ENCODE data around the gene RNF115. TPM values are rescaled to one million over a fixed set of nuclear protein-coding genes. Genes with fewer than 3 reads are reported as not detected.

RNF115 gene
- polyA plus RNA-seq, 1 of the 3 experiments (the other 2 are of a cell fraction) = 4.8 TPM

DNA sequence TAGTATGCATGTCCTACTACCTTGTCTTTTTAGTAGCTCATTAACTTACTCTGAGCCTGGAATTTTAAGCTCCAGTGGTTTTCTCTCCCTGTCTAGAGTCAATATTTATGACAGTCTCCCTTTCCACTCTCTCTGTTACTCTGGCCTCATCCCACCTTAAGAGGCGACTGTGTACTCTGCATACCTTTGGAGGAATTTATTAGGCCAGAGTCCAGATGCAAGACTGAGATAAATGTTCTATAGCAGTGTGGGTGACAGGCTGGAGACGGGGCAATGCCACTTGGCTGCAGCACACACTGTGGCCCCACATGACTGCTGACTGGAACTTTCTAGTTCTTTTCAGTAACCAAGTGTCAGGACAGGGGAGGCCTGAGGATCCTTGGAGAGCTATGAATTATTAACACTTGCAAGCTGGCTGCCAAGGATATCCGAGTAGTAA lies 112.7 kb downstream of the RNF115 start (continued):
- TF ChIP-seq ZBTB33 (IDR thresholded peaks at IDR 0.05; ENCODE audit: borderline replicate concordance, low read depth) (no peak), NRF1 (IDR thresholded peaks at IDR 0.05; ENCODE audit: low read depth, low read length) (no peak)

DNA sequence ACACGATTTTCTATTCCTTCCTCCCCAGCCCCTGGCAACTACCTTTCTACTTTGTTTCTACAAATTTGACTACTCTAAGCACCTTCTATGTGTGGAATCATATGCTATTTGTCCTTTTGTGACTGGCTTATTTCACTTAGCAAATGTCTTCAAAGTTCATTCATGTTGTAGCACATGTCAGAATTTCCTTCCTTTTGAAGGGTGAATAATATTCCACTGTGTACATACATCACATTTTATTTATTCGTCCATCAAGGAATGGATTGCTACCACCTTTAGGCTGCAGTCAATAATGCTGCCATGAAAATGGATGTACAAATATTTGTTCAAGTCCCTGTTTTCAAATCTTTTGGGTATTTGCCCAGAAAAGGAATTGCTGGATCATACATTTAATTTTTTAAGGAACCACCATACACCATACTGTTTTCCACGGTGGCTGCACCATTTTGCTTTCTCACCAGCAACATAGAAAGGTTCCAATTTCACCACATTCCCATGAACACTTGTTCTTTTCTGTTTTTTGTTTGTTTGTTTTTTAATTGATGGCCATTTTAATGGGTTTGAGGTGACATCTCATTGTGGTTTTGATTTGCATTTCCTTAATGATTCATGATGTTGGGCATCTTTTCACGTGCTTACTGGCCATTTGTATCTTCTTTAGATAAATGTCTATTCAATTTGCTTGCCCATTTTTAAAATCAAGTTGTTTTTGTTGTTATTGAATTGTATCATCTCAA lies 113.4 kb downstream of the RNF115 start:
- 67% methylated on average over 4 of the region's 4 CpGs for WGBS (ENCODE audit: low lambda C conversion rate)
- TF ChIP-seq NFIC (IDR thresholded peaks at IDR 0.05; ENCODE audit: borderline replicate concordance) (no peak), POLR2AphosphoS5 (IDR thresholded peaks at IDR 0.05; ENCODE audit: low read depth, low read length) (no peak), EZH2phosphoT487 (IDR thresholded peaks at IDR 0.05; ENCODE audit: borderline replicate concordance, low read depth) (no peak), RFX5 (IDR thresholded peaks at IDR 0.05; ENCODE audit: low read length) (no peak), YY1 (IDR thresholded peaks at IDR 0.05; ENCODE audit: low read depth) (no peak), FOXJ3 (CRISPR knock-in tag; IDR thresholded peaks at IDR 0.05) (no peak)
- TF ChIP-seq, protein P1, sequence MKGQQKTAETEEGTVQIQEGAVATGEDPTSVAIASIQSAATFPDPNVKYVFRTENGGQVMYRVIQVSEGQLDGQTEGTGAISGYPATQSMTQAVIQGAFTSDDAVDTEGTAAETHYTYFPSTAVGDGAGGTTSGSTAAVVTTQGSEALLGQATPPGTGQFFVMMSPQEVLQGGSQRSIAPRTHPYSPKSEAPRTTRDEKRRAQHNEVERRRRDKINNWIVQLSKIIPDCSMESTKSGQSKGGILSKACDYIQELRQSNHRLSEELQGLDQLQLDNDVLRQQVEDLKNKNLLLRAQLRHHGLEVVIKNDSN (IDR thresholded peaks at IDR 0.05; ENCODE audit: borderline replicate concordance, low read depth) = no peak
- Histone ChIP-seq H3K9me2 (no peaks in the 10 kb centered on the region), H3K4me2 (no peak overlapping the region), H3K4me3 (ENCODE audit: low read depth in 2 of 2, low read length in 1 of 2) (no peak overlapping the region), H3K36me3 (replicated peaks in 1 of 2; ENCODE audit: control insufficient read depth in 1 of 2, insufficient read depth in 2 of 2, low read length in 1 of 2) (no peaks in the 10 kb centered on the region), H3K4me1 (ENCODE audit: control insufficient read depth in 1 of 2, insufficient read depth in 2 of 2, low read depth in 1 of 2, low read length in 1 of 2) (peaks cover 0 to 21% of the 10 kb centered on the region in 2 experiments; a peak in 1 of 4 replicates), H2AFZ (ENCODE audit: low read depth) (no peak overlapping the region), H3K27me3 (ENCODE audit: insufficient read depth) (no peaks in the 10 kb centered on the region), H3K27ac (ENCODE audit: low read depth in 2 of 2, low read length in 1 of 2) (no peak overlapping the region), H3F3A (replicated peaks; ENCODE audit: insufficient read depth) (no peaks in the 10 kb centered on the region), H4K20me1 (ENCODE audit: insufficient read depth) (no peaks in the 10 kb centered on the region), H3K79me2 (ENCODE audit: insufficient read depth) (no peaks in the 10 kb centered on the region), H3K9ac (no peak overlapping the region), H3K9me3 (no peaks in the 10 kb centered on the region)
- ChIA-PET POLR2A (no interaction called here), CTCF (interaction anchor here (1.3 kb wide), 1 partner anchor 11 kb away, joined by 4 read pairs; no protein-coding TSS in a partner anchor)
- no peak for DNase-seq

DNA sequence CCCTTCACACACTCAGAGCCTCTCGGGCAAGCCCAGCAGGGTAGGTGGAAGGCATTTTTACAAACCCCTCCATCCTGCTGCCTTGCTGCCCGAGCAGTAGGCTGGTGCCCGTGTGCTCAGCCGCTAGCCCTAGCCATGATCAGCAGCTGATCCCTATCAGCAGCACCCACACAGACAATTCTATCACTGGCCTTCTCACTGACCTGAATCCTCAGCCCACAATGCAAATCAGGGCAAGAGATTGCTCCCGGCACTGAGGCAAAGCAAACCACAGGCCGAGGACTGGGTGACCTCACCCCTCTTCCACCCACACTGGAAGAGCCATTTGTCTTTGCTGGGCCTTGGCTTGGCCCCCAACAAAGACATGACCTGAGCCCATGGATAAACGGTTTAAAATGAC lies 115.8 kb downstream of the RNF115 start:
- DNase-seq = peak; percentile 38
- Histone ChIP-seq H3K79me2 (ENCODE audit: insufficient read depth) (no peaks in the 10 kb centered on the region), H4K20me1 (ENCODE audit: insufficient read depth) (no peaks in the 10 kb centered on the region), H3K4me1 (ENCODE audit: control insufficient read depth in 1 of 2, insufficient read depth in 2 of 2, low read depth in 1 of 2, low read length in 1 of 2) (peaks cover 0 to 16% of the 10 kb centered on the region in 2 experiments; a peak in 1 of 4 replicates), H3K27ac (ENCODE audit: low read depth in 2 of 2, low read length in 1 of 2) (peak overlapping the region in 1 of 2 experiments; percentile 19; a peak in 2 of 4 replicates), H3K9ac (no peak overlapping the region), H3K4me3 (ENCODE audit: low read depth in 2 of 2, low read length in 1 of 2) (no peak overlapping the region), H3F3A (replicated peaks; ENCODE audit: insufficient read depth) (no peaks in the 10 kb centered on the region), H3K9me2 (no peaks in the 10 kb centered on the region), H3K9me3 (no peaks in the 10 kb centered on the region), H3K36me3 (replicated peaks in 1 of 2; ENCODE audit: control insufficient read depth in 1 of 2, insufficient read depth in 2 of 2, low read length in 1 of 2) (no peaks in the 10 kb centered on the region), H2AFZ (ENCODE audit: low read depth) (no peak overlapping the region), H3K4me2 (no peak overlapping the region), H3K27me3 (ENCODE audit: insufficient read depth) (no peaks in the 10 kb centered on the region)
- ChIA-PET CTCF (interaction anchor here (7.9 kb wide), 1 partner anchor 13 kb away, joined by 70 read pairs; the partner anchor contains the start of gene CD160), POLR2A (interaction anchor here (0.8 kb wide), 1 partner anchor 40 kb away, joined by 3 read pairs; no protein-coding TSS in a partner anchor)
- WGBS (ENCODE audit: low lambda C conversion rate) = 74% methylated on average over 7 of the region's 7 CpGs
- TF ChIP-seq GATA2 (CRISPR knock-in tag; IDR thresholded peaks at IDR 0.05) = peak; percentile 61; the same call in 1 of the 2 replicates
- TF ChIP-seq, protein P1 (IDR thresholded peaks at IDR 0.05; ENCODE audit: borderline replicate concordance, low read depth) = no peak
